GM12878 (cell line): ENCODE data around the gene RPL7A.

Experiments
- ATF2 ChIP-seq: IDR thresholded peaks from 2 replicates; pipeline ENCODE4 v1.6.1; 2012; ENCODE audit warnings: low read length, inconsistent platforms
- CEBPB ChIP-seq, 2 experiments: fragments of 150-350 bp in 1 of 2; IDR thresholded peaks; 2 replicates each; pipeline ENCODE4 v1.6.1; 2012 to 2014; ENCODE audit warnings: low read depth in 2 of 2, low read length in 2 of 2, borderline replicate concordance in 1 of 2, inconsistent platforms in 1 of 2
- EZH2 ChIP-seq: IDR thresholded peaks from 2 replicates; pipeline ENCODE4 v1.6.1; 2012; ENCODE audit warnings: low read depth, mild to moderate bottlenecking, control low read depth, inconsistent platforms, low read length, borderline replicate concordance; ENCODE audit not compliant: control insufficient read depth
- FOXM1 ChIP-seq: IDR thresholded peaks from 2 replicates; pipeline ENCODE4 v1.6.1; 2012; ENCODE audit warnings: low read depth, mild to moderate bottlenecking, inconsistent platforms, low read length, moderate library complexity
- NRF1 ChIP-seq: conservative IDR thresholded peaks from 2 replicates; pipeline ENCODE4 v1.6.1; 2011; ENCODE audit warnings: mild to moderate bottlenecking, low read depth, low read length, improper control_type of control experiment
- POLR2AphosphoS5 ChIP-seq: IDR thresholded peaks from 2 replicates; pipeline ENCODE4 v1.6.1; 2011; ENCODE audit warnings: mild to moderate bottlenecking, low read length, inconsistent platforms
- RAD21 ChIP-seq: IDR thresholded peaks from 2 replicates; pipeline ENCODE4 v1.6.1; 2011; ENCODE audit warnings: mild to moderate bottlenecking, low read depth, low read length, moderate library complexity; ENCODE audit not compliant: insufficient read depth
- RCOR1 ChIP-seq: conservative IDR thresholded peaks from 2 replicates; pipeline ENCODE4 v1.6.1; 2012; ENCODE audit warnings: low read depth, low read length, improper control_type of control experiment
- RFX5 ChIP-seq: IDR thresholded peaks from 2 replicates; pipeline ENCODE4 v1.6.1; 2011; ENCODE audit warnings: low read depth, low read length, improper control_type of control experiment

- TF ChIP-seq RCOR1 (no peak), EZH2 (no peak), FOXM1 (no peak), ATF2 (no peak), NRF1 (no peak), RFX5 (no peak), POLR2AphosphoS5 (no peak), CEBPB (IDR thresholded peaks at IDR 0.05; ENCODE audit: borderline replicate concordance in 1 of 2, low read depth in 2 of 2, low read length in 2 of 2) (no peak), RAD21 (no peak)
These were observed 9.6 kb downstream of the RPL7A start for GRCh38 chr9:133357656-133358055.
